GM19240 (cell line): ENCODE results near the gene PRKCE.

Experiments
- DNase-seq: peaks from one replicate; pipeline ENCODE4 v3.0.0; 2011; ENCODE audit warnings: low spot score; ENCODE audit not compliant: insufficient read length

The PRKCE gene

DNA sequence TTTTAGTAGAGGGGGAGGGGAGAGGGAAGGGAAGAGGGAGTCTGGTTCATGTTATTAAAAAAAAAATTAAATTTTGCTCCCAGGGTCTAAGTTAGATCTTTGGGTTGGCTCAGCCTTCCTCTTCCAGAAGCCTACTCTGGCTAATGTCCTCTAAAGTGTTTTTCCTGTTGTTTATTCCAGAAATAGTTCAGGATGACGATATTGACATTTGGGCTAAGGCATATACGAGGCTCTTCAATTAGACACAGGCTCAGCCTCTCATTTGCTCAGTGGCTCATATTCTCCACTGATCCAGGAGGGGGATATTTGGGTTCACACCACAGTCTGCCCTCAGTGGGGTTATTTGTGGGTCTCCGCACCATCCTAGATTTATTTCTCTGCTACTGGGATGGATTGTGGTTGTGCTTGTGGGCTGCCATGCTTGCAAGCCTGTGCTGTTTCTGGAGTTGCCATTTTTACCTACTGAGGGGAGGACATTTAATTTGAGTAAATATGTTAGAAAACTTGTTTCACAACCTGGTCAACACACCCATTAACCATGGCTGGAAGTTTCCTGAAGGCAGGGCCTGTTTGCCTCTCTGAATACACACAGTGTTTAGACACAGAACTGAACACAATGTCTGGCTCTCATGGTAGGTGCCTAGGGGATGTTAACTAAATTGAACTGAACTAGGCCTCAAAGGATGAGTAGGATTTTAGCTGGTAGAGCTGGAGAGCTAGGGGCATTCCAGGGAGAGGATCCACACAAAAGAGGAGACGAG is 388.2 kb downstream of the PRKCE start:
- DNase-seq = no peak

DNA sequence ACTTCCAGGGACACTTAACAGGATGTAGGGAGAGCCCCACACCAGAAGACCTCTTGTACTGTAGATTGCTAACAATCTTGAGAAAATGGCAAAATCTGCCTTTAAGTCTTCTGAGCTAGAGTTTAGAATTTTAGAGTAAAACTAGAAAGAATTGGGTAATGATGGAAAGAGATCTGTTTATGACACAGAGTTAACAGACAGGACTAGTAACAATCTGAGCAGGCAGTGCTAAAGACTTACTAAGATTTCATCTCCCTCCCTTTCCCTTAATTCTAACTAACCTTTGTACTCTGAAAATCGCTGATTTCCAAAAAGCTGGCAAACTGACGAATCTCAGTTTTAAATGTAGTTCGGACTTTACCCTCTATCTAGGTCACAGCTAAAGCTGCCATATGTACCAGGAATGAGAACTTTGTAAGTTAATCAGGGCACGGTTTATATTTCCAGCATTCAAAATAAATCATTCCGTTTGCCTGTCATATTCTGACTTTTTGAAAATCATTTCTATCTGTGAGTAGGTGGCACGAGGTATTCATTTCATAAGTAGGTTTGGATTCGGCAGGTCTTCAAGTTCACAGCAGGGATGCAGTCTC is 389.2 kb downstream of the PRKCE start:
- DNase-seq = no peak

DNA sequence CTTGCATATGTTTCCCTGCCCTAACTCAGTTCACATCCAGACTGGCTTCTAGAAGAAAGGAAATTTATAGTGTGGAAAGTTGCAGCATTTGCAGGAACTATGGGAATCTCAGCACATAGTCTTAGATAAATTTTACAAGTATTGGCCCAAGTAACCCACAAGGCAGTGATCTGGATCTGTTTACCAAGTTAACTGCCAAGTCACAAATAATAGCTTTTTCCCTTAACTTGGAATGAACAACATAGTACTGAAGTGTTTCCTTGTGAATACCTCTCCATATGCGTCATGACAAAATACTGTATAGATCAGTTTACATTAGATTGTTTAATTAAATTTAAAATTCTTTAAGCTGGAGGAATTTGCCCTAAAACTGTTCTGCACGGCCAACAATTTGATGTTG is 390.0 kb downstream of the PRKCE start:
- no peak for DNase-seq

DNA sequence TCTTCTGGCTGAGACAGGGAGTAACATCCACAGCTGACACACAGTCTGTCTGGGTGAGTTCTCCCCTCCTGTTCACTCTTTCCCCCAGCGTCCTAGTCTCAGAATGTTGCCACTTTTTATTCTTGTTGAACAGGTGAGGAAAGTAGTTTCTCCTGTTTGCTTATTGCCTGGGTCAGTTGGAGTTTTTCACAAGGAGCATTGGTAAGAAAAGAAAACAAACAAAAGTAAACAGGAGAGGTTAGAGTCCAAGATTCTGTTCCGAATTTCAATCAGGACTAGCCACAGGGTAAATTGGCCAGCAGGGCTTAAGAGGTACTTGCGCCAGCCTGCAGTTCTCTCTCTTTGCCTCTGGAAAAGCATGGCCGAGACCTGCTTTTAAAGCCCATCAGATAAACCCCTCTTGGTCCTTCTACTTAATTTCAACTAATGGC is 390.7 kb downstream of the PRKCE start:
- DNase-seq = no peak

DNA sequence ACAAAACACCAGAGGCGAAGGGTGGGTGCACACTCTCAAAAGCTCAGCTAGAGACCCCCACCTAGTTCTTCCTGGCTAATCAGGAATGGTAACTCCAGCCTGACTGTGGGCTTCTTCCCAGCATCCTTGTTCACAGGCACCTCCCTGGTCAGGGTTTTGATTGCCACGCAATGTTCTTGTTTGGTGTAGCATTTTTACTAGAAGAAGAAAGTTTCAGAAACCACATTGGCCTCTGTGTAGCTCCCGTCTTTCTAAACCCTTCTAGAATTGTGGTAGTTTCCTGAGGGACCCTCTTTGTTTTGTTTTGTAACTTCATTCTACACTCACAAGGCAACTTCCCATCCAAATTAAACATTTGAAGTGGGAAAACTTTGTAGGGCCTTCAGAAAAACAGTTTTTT is 391.2 kb downstream of the PRKCE start:
- no peak for DNase-seq

DNA sequence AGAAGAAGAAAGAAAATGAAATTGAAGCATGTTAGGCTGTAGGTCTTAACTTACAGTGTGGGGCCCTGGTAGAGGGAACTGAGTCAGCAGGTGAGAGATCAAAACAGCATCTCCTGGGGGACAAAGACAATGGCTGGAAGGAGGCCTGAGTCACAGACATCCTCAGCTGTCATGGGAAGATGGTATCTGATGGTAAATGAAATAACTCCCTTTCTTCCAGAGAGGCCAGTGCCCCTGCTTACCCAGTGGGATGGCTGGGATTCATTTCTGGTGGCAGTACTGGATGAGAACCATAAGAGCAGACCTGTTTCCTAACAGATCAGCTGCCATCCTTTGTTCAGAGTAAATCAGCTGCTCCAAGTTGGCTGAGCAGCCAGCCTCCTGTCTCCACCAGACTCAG is 394.4 kb downstream of the PRKCE start:
- no peak for DNase-seq

DNA sequence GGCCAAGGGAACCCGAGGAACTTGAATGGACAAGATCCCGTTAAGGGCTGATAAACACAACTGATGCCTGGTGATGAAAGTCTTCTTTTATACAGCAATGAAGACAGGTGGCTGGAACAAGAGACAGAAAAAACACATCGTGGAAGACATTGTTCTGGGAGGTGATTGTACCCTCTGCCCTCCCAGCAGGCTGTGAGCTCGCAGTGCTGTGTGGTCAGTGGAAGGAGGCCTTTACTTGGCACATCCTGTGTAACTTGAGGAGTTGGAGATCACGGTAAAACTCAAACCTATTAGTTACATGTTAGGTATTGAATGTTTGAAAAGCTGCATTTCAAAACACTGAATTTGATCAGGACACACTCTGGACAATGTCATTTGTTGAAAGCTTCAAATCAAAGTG is 395.8 kb downstream of the PRKCE start:
- no peak for DNase-seq

DNA sequence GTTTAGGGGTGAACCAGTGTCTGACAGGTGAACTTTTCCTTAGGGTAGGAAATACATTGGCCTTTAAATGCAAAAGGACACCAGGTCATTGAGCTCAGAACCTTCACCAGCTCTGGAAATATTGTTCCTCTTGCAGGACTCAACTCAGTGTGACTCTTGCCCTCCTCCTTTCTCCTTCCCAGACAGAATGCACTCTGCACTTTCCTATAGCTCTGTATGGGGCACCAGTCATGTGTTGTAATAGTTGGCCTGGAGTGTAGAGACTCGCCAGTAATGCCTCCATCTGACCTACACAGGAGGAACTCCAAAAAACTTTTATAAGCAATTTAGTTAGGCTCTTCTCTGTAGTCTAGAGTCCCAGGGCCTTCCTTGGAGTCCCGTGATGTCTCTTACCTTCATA is 397.2 kb downstream of the PRKCE start:
- no peak for DNase-seq

DNA sequence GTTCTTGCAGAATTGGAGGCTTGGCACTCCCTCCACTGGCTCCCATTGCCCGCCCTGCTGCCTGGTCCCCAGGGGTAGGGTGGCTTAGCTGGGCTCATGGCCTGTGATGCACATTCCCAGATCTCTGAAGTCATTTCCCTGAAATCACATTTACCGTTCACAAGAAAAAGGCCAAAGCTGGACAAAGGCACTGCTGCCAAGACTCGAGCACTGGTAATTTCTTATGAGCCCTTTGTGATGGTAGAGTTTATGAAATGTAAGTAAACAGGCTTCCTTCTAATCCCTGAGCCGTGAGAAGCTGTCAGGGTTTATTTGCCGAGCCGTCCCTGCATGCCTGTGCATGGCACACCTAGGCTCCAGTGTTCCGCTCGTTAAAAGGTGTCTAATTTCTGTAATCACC is 398.6 kb downstream of the PRKCE start:
- no peak for DNase-seq

DNA sequence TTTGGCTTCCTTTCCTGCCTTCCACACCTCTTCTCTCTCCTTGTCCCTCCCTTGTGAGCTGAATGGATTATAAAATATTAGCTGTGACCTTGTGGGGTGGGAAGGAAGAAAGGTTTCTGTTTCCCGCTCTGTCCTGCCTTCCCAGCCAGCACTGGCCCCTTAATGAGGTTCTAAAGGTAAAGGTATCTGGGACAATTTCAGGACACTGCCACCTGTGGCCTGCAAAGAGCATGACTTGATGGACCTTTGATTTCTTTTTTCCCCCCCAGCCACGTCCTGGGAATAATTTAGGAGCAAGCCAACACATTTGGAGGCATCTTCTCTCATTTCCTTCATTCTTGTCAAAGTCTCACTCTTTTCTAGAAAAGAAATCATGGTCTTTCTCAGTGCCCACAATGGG is 399.0 kb downstream of the PRKCE start:
- DNase-seq = no peak

DNA sequence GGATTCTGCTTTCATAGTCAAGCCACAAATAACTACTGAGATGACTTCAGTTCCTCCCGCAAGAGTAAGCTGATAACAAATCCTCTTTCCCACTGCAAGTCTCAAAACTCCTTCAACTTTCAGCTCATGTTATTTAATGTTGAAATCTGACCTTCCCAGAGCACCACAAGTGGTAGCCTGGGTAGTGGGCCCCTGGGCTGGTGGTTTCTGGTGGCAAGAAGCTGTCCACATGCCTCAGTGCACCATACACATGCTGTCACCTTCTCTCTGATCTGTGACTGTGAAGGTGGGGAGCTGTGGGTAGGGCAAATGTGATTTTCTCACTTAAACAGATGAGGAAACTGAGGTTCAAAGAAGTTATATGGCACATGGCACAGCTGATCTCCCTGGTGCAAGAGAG is 399.6 kb downstream of the PRKCE start:
- no peak for DNase-seq

DNA sequence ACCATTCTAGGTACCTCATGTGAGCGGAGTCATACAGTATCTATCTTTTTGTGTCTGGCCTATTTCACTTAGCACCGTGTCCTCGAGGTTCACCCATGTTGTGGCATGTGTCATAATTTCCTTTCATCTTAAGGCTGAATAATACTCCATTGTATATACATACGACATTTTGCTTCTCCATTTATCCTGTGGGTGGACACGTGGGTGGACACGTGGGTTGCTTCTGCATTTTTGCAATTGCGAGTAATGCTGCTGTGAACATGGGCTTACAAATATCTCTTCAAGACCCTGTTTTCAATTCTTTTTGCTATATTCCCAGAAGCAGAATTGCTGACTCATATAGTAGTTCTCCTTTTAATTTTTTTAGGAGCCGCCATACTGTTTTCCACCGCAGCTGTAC is 402.1 kb downstream of the PRKCE start:
- DNase-seq = no peak

DNA sequence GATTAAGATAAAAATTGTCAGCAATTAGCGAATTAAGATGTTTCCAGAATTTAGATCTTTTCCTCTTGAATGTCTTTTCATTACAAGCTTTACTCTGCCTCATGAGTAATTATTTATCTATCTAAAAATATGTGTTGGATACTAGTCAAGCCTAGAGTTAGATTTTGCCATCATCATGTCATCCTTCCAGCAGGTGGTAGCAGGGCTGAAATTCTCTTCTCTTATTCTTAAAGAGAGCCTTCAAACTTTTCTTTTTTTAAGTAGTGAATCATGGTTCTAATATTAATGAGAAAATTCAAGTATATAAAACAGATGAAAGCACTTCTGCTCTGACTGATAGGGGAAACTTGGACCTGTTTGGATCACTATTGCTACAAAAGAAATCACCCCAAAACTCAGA is 405.1 kb downstream of the PRKCE start:
- DNase-seq = no peak

DNA sequence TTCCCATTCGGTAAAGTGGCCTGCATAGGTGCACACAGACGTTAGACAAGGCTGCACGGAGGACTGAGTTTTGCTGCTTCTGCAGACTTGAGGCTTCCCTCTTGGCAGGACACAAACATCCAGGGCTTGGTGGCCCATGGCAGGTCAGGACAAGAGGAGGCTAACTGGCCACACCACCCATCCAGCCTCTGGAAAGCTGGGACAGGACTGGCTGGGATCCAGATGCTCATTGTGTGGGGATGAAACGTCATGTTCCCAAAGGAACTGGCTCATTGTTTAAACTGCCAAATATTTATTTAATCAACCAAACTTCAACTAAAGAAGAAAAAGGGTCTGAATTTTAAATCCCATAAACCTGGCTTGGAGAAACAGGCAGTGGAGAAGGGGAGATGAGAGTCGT is 406.7 kb downstream of the PRKCE start:
- DNase-seq = no peak

DNA sequence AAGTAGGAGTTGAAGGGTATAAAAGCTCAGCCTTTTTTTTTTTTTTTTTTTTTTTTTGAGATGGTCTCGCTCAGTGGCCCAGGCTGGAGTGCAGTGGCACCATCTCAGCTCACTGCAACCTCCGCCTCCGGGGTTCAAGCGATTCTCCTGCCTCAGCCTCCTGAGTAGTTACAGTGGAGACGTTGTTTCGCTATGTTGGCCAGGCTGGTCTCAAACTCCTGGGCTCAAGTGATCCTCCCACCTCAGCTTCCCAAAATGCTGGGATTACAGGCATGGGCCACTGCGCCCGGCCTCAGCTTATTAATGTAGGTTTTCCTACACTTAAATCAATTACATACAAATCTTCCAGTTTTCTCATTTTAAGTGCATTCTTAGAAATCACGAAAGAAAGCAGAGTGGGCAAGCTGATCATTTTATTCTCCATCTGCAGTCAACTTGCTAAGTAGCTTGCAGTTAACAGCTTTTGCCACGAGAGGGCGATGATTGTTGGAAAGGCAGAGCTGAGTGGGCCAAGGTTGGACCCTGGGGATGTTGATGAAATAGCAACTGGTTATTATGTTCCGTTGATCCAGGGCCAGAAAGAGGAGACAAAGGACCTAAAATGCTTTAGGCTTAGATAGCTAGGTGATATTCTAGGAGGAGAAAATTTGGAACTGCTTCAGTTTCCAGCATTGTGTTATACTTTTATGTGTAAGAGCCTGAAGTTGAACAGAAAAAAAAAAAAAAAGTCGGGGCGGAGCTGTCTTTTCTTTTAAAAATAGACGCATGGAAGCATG is 411.4 kb downstream of the PRKCE start:
- DNase-seq = peak; percentile 58

DNA sequence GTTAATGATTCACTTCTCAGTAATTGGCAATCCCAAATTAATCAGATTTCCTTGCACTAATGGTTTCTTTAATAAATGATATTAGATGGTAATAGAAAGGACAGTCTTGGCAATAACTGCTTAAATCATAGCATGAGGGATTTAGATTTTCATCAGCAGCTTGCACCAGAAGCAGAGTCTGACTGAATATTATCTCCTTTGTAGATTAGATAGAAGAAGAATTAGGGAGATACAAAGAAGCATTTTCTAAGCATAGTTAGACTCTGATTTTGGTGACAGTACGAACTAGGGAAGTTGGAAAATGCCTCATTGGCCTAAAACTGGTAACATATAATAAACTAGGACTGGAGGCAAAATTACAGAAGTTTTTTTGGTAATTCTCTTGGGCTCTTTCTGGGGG is 412.9 kb downstream of the PRKCE start:
- no peak for DNase-seq

DNA sequence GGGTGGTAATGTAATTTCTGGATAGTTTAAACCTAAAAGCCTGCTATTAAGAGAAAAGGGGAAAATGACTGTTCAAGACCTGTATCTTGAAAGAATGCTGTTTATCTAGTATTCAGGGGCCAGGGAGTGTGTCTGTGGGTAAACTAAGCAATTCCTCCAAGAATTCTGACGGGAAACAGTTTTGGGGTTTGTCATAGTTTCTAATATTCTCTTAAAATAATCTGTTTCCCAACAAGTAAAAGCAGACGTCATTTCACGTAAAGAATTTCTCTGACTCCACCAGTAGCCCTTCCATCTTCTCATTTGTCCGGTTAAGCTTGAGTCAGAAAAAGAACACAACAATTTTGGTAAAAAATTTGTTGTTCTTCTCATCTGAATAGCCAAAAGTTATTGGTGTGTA is 413.7 kb downstream of the PRKCE start:
- DNase-seq = no peak

DNA sequence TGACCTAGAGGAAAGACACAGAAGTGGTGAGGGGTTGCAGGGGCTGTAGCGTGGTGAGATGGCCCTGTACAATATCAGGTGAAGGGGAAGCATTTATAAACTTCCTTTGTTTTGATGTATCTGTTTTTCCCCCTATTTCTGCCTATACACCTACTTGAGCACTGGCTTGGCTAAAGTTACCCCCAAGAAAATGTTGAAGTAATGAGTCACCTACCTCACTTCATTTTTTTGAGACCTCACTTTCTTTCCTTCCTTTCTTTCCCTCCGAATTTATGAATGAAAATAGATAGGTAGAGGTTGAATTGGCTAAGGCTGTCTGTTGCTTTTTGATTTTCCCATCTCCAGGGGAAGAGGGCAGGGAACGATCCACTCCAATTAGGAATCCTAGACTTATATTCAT is 414.6 kb downstream of the PRKCE start:
- DNase-seq = no peak

DNA sequence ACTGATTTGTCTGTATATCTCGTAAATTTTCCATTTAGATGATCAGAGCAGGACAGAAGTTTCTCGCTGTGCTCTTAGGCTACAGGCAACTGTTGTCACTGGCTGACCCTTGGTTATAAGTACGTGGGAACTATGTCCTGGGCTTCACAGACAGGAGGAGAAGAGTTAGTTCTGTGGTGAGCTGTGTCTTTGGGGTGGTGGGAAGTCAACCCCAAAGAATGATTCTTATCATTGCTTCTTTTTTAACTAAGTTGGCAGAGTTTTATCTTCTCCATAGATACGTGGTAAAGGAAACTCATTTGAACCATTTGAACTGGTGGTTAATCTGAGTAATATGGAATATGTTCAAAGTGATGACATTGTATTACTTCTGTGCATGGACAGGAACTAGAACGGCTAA is 415.1 kb downstream of the PRKCE start:
- no peak for DNase-seq

DNA sequence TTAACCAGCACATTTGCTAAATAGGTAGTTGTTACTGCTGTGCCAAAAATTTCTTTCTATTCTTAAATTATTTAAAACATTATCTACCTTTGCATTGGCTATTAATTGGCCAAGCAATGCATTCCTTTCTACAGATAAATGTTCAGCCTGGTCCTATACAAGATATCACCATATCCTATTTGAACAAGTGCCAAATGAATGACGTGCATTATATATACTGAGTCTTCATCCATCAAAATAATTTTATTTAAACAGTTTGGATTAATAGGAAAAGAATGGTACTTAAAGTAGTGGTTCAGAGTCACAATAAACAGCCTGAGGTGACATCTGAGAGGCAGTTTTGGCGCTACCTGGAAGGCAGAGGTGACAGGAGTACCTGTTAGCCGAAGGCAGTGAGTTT is 415.6 kb downstream of the PRKCE start:
- no peak for DNase-seq

DNA sequence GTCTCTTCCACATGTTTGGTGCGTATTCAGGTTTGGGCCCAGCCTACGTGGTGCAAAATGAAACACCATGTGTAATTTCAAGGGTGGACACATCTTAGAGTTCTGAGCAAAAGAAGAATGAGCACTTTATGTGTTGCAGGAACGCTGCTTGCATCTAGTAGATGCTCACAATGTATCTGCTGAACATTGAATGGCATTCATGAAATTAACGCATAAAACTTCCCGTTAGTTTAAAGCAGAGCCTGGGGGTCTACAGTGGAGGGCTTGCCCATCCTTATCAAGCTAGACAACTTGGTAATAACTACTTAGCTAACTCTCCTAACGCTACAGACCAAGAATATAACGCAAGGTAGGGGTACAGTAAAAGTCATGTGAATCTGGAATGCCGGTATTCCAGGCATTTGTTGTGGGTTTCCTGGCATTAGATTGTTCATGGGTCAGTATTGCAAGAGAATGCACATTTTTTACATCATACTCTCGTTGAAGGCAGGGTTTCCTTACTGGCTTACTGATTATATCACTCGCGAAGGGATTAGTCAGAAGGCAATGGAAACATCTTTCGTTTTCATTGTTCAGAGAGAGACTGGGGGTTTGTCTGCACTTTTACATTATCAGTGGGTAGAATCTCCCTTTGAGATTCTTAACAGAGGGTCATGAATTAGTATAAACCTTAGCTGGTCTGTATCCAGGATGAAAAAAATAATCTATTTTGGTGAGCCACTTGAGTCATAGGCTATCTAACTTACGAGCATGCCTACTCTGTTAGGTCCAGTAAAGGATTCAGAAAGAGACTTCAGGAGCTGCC is 416.2 kb downstream of the PRKCE start:
- no peak for DNase-seq

DNA sequence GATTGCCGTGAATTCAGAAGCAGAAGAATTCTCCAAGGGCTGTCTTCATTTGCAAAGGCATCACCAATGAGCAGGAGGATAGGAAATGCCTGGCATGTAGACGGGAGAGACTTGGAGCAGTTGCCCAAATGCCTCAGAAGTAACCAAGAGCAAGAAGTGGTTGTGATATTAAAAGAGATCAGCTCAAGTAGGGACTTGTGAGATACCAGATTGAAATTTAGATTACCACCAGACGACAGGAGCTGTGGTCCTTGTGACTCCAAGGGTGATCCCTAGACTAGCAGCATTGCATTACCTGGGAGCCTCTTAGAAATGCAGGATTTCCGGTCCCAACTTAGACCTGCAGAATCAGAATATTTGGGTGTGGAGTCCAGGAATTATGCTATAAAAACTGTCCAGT is 417.2 kb downstream of the PRKCE start:
- DNase-seq = no peak
